ENCODE data around the gene NHLRC1.

DNA sequence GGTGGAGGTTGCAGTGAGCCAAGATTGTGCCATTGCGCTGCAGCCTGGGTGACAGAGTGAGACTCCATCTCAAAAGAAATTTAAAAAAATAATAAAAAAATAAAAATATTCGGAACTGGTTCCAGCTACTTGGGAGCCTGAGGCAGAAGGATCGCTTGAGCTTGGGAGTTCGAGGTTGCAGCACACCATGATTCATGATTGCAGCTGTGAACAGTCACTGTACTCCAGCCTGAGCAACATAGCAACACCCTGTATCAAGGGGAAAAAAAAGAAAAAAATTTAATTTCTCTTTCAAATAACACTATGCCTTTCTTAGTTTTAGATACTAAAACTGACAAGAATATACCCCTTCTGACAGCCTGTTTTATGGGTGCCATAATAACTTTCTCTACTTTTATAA is 43.3 kb upstream of the NHLRC1 start:
- TF ChIP-seq GATA3 (IDR thresholded peaks at IDR 0.05; ENCODE audit: low read depth, low read length) (no peak), GATA2 (IDR thresholded peaks at IDR 0.05; ENCODE audit: low read depth, low read length) (no peak)
